Bronchial epithelial cell (primary cell): Measurements from ENCODE around the gene LRRD1. TPM values are rescaled to one million over a fixed set of nuclear protein-coding genes. Genes with fewer than 3 reads are reported as not detected.
A peak's percentile ranks its signal among the peaks of the same experiment; 100 is the strongest.
"Not testable (repeated sequence)": the region's sequence is repeated elsewhere in the genome, so short reads cannot be mapped to it uniquely, and the experiment has no call there.

Experiments used
- DNase-seq: peaks from one replicate; pipeline ENCODE4 v3.0.0-alpha.2; 2010; ENCODE audit warnings: low read depth
- FAIRE-seq: peaks from 2 replicates; lab custom pipeline; 2011; peaks lifted over from hg19 to GRCh38; lab: Jason Lieb, UNC
- H3K27me3 ChIP-seq: 2 replicates; pipeline ENCODE4 v1.5.1; 2011; ENCODE audit warnings: low read length; ENCODE audit not compliant: control insufficient read depth, insufficient read depth
- H3K36me3 ChIP-seq: 2 replicates; pipeline ENCODE4 v1.5.1; 2011; ENCODE audit warnings: low read length; ENCODE audit not compliant: control insufficient read depth, insufficient read depth
- H3K4me3 ChIP-seq: 2 replicates; pipeline ENCODE4 v1.5.1; 2011; ENCODE audit warnings: mild to moderate bottlenecking, low read depth, low read length, control low read depth
- total RNA-seq: library from RNA; depleted of rRNA; stranded (reverse); fragments of >200 nt; gene quantifications from 2 replicates; pipeline ENCODE4 v1.2.1, GENCODE V29; 2014
- TF ChIP-seq, protein P1 (sequence below): IDR thresholded peaks from 2 replicates; pipeline ENCODE4 v1.5.1; 2011; ENCODE audit warnings: mild to moderate bottlenecking, moderate library complexity, low read length, control low read depth, inconsistent platforms; ENCODE audit not compliant: insufficient read depth, severe bottlenecking

LRRD1 gene
- total RNA-seq, 1 donor from 2014 or later, result not detected

- Histone ChIP-seq H3K4me3 (no peak overlapping the region), H3K27me3 (no peaks in the 10 kb centered on the region), H3K36me3 (peaks cover 16% of the 10 kb centered on the region)
- no peak for FAIRE-seq
- TF ChIP-seq, protein P1, sequence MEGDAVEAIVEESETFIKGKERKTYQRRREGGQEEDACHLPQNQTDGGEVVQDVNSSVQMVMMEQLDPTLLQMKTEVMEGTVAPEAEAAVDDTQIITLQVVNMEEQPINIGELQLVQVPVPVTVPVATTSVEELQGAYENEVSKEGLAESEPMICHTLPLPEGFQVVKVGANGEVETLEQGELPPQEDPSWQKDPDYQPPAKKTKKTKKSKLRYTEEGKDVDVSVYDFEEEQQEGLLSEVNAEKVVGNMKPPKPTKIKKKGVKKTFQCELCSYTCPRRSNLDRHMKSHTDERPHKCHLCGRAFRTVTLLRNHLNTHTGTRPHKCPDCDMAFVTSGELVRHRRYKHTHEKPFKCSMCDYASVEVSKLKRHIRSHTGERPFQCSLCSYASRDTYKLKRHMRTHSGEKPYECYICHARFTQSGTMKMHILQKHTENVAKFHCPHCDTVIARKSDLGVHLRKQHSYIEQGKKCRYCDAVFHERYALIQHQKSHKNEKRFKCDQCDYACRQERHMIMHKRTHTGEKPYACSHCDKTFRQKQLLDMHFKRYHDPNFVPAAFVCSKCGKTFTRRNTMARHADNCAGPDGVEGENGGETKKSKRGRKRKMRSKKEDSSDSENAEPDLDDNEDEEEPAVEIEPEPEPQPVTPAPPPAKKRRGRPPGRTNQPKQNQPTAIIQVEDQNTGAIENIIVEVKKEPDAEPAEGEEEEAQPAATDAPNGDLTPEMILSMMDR, result no peak
- DNase-seq, result no peak
These were observed 57.3 kb downstream of the LRRD1 start for GRCh38 chr7:92121681-92122080.

DNA sequence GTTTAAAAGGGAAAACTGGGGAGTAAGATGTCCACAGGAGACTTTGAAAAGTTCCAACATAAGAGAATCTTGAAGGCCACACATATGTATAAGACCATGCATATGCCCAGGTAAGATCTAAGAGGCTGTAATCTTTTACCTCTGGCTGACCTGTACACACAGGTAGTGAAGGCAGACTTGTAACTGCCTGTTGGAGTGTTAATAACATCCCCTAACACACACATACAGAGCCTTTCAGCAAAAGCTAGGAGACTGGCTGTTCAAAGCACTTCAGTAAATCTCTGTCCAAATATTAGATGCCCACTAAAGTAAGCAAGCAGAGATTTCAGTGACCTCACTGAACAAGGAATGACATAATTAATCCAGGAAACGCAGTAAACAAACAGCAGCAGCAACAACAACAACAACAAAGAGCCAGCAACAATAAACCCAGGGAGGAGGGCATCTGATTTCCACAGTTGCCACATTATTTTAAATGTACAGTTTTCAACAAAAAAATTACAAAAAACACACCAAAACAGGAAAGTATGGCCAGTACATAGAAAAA is 59.7 kb downstream of the LRRD1 start:
- no peak for FAIRE-seq
- DNase-seq, result peak; percentile 17
- Histone ChIP-seq H3K4me3 (no peak overlapping the region), H3K27me3 (no peaks in the 10 kb centered on the region), H3K36me3 (peaks cover 13% of the 10 kb centered on the region)
- TF ChIP-seq, protein P1, result no peak

GRCh38 chr7:92116949-92117348 is 62.0 kb downstream of the LRRD1 start:
- DNase-seq (no peak), FAIRE-seq (no peak)
- TF ChIP-seq, protein P1, result no peak
- Histone ChIP-seq H3K36me3 (peaks cover 10% of the 10 kb centered on the region), H3K27me3 (no peaks in the 10 kb centered on the region), H3K4me3 (no peak overlapping the region)

DNA sequence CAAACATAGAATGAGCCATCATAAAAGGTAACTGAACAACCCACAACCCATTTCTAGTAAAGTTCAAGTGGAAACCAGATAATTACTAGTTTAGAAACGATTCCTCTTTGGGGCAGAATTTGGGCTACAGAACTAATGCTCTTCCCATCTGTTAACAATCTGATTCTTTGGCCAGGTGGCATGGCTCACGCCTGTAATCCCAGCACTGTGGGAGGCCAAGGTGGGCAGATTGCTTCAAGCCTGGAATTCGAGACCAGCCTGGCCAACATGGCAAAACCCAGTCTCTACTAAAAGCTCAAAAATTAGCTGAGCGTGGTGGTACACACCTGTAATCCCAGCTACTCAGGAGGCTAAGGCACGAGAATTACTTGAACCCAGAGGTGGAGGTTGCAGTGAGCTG is 63.1 kb downstream of the LRRD1 start:
- no peak overlapping the region for H3K4me3 ChIP-seq
- DNase-seq, result no peak
- peaks cover 10% of the 10 kb centered on the region for H3K36me3 ChIP-seq
- H3K27me3 ChIP-seq, result no peaks in the 10 kb centered on the region
- FAIRE-seq, result no peak
- TF ChIP-seq, protein P1, result no peak

DNA sequence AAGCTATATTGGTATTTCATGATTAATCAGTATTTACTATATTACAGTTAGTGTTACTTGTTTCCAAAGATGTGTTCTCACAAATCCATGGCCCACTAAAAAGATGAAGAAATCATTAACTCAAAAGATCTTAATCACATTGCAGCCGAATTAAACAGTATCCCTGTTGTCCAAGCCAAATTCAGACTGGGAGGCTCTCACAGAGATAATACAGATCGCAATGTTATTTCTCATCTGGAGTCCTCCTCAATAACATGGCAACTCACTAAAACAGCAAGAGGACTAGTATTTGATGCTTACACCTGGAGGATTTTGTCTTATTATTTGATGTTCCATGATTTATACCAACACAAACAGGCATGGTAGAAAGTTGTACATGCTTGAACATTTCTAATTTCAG is 68.1 kb downstream of the LRRD1 start:
- DNase-seq (no peak), FAIRE-seq (no peak)
- no peak overlapping the region for H3K4me3 ChIP-seq
- TF ChIP-seq, protein P1, result no peak
- no peaks in the 10 kb centered on the region for H3K27me3 ChIP-seq
- H3K36me3 ChIP-seq, result peaks cover 3% of the 10 kb centered on the region

DNA sequence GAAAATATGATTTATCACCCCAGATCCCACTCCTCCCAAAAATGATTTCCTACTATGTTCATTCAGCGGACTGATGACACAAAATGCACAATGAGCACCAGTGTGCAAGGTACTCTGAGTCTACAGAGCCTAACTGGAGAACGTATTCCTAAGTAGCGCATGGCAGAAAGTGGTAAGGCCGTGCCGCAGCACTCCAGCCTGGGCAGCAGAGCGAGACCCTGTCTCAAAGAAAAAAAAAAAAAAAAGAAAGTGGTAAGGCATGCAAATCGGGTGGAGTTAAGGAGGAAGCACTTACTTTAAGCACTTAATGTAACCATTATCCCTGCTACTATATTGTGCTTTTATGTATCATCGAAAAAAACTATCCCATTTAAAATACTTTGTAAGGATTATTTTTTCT is 70.1 kb downstream of the LRRD1 start:
- Histone ChIP-seq H3K36me3 (no peaks in the 10 kb centered on the region), H3K4me3 (no peak overlapping the region), H3K27me3 (no peaks in the 10 kb centered on the region)
- FAIRE-seq, result no peak
- TF ChIP-seq, protein P1, result no peak
- DNase-seq, result no peak

DNA sequence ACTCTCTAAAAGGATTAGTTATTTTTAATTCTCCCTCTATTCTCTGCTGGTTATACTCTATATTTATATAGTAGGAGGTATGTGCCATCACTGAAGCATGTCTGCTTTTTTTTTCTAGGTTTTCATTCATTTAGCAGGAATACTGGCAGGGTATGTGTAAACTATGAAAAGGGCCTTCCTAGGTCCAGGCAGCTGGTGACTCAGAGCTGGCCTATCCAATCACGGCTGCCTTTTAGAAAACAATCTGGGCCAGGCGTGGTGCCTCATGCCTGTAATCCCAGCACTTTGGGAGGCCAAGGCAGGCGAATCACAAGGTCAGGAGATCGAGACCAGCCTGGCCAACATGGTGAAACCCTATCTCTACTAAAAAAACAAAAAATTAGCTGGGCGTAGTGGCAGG is 76.1 kb downstream of the LRRD1 start:
- not testable (repeated sequence) for H3K27me3 ChIP-seq, DNase-seq, H3K4me3 ChIP-seq, FAIRE-seq, H3K36me3 ChIP-seq
